Endodermal cell (in vitro differentiated cells): ENCODE measurements around the gene GET3. TPM values are rescaled to one million over a fixed set of nuclear protein-coding genes. Genes with fewer than 3 reads are reported as not detected.

Source experiments
- DNase-seq: peaks from one replicate; pipeline ENCODE4 v3.0.0-alpha.2; 2017
- H3K27ac ChIP-seq: 2 replicates; pipeline ENCODE4 v1.5.1; 2013; ENCODE audit warnings: mild to moderate bottlenecking, low read depth, low read length, moderate library complexity
- H3K27me3 ChIP-seq: 2 replicates; pipeline ENCODE4 v1.6.1; 2013; ENCODE audit warnings: mild to moderate bottlenecking, low read length, moderate library complexity; ENCODE audit not compliant: insufficient read depth, control insufficient read depth, poor library complexity, severe bottlenecking
- H3K36me3 ChIP-seq: 2 replicates; pipeline ENCODE4 v1.7.0; 2013; ENCODE audit warnings: mild to moderate bottlenecking, low read length, moderate library complexity; ENCODE audit not compliant: control insufficient read depth, insufficient read depth
- H3K4me1 ChIP-seq: one replicate; pipeline ENCODE4 v1.7.0; 2013; ENCODE audit warnings: low read length; ENCODE audit not compliant: control insufficient read depth, insufficient read depth
- H3K4me3 ChIP-seq: 2 replicates; pipeline ENCODE4 v1.5.1; 2013; ENCODE audit warnings: mild to moderate bottlenecking, low read length, moderate library complexity
- H3K9ac ChIP-seq: 2 replicates; pipeline ENCODE4 v1.6.1; 2013; ENCODE audit warnings: mild to moderate bottlenecking, low read length, moderate library complexity; ENCODE audit not compliant: poor library complexity, severe bottlenecking; ENCODE audit errors: extremely low read depth
- H3K9me3 ChIP-seq: 2 replicates; pipeline ENCODE4 v1.6.1; 2013; ENCODE audit warnings: mild to moderate bottlenecking, low read length, moderate library complexity; ENCODE audit not compliant: control insufficient read depth
- H3K27ac Mint-ChIP-seq: 2 replicates; pipeline ENCODE4 v1.8.0; 2020; ENCODE audit warnings: mixed read lengths
- H3K27me3 Mint-ChIP-seq: 2 replicates; pipeline ENCODE4 v1.8.0; 2021; ENCODE audit warnings: mild to moderate bottlenecking, mixed read lengths; ENCODE audit not compliant: insufficient read depth
- H3K36me3 Mint-ChIP-seq: 2 replicates; pipeline ENCODE4 v1.8.0; 2020; ENCODE audit warnings: low read depth, mixed read lengths
- H3K4me1 Mint-ChIP-seq: 2 replicates; pipeline ENCODE4 v1.8.0; 2020; ENCODE audit warnings: mixed read lengths
- H3K4me3 Mint-ChIP-seq: 2 replicates; pipeline ENCODE4 v1.8.0; 2020; ENCODE audit warnings: mild to moderate bottlenecking, moderate library complexity, mixed read lengths
- H3K9me3 Mint-ChIP-seq: 2 replicates; pipeline ENCODE4 v1.8.0; 2020; ENCODE audit warnings: mild to moderate bottlenecking, mixed read lengths
- CTCF ChIP-seq: fragments of 200-600 bp; sonication (generic); conservative IDR thresholded peaks from 2 replicates; pipeline ENCODE4 v1.5.0; 2021; ENCODE audit warnings: antibody characterized with exemption, mild to moderate bottlenecking
- whole genome bisulfite sequencing, 2 experiments: methylation state at CpG; one replicate each; pipeline versions ENCODE4 v1.1.5 to v1.1.7; 2013; ENCODE audit warnings: missing lambda C conversion rate in 2 of 2, mixed read lengths in 1 of 2; ENCODE audit not compliant: insufficient coverage in 1 of 2, insufficient read length in 1 of 2; 5-methylcytosine and 5-hydroxymethylcytosine counted together
- total RNA-seq, 2 donors: library from RNA; stranded (reverse); fragmentation: NEBNext Ultra II Directional in 1 of 2; extraction: Animal tissue kit (Norgen Biotek cat#: 25700) in 1 of 2; gene quantifications; 2 replicates in 1 of 2; 3 replicates in 1 of 2; pipeline ENCODE4 v1.2.1, GENCODE V29; 2021

The GET3 gene
- total RNA-seq, 2 donors from 2014 or later = 97.8 to 102 TPM

- no peak overlapping the region for H3K27ac ChIP-seq
- H3K9me3 ChIP-seq = peaks cover 16% of the 10 kb centered on the region
- no peak overlapping the region for H3K9ac ChIP-seq
- no peaks in the 10 kb centered on the region for H3K4me1 ChIP-seq
- TF ChIP-seq CTCF = no peak
- DNase-seq = peak; percentile 77
- Mint-ChIP-seq H3K36me3 (peaks cover 41% of the 10 kb centered on the region), H3K4me3 (no peak overlapping the region), H3K4me1 (peaks cover 7% of the 10 kb centered on the region), H3K27me3 (peaks cover 40% of the 10 kb centered on the region), H3K9me3 (peaks cover 15% of the 10 kb centered on the region), H3K27ac (peak overlapping the region; percentile 92)
- peaks cover 39% of the 10 kb centered on the region for H3K27me3 ChIP-seq
- H3K36me3 ChIP-seq = peaks cover 38% of the 10 kb centered on the region
- H3K4me3 ChIP-seq = peak overlapping the region; percentile 53
- 58 to 60% methylated on average over 1 to 6 of the region's 6 CpGs for WGBS, 2 experiments
Measured at GRCh38 chr19:12748489-12748888, 11.2 kb downstream of the GET3 start.

GRCh38 chr19:12749938-12750521 is 12.7 kb downstream of the GET3 start:
- H3K9me3 Mint-ChIP-seq = peaks cover 15% of the 10 kb centered on the region
- peaks cover 7% of the 10 kb centered on the region for H3K4me1 Mint-ChIP-seq
- Histone ChIP-seq H3K4me1 (no peaks in the 10 kb centered on the region), H3K27me3 (peaks cover 43% of the 10 kb centered on the region), H3K9me3 (peaks cover 16% of the 10 kb centered on the region), H3K27ac (no peak overlapping the region), H3K36me3 (peaks cover 32% of the 10 kb centered on the region), H3K9ac (no peak overlapping the region), H3K4me3 (no peak overlapping the region)
- no peak overlapping the region for H3K27ac Mint-ChIP-seq
- H3K4me3 Mint-ChIP-seq = no peak overlapping the region
- H3K27me3 Mint-ChIP-seq = peaks cover 52% of the 10 kb centered on the region
- TF ChIP-seq CTCF = no peak
- 62 to 78% methylated on average over 7 to 24 of the region's 24 CpGs for WGBS, 2 experiments
- DNase-seq = no peak
- H3K36me3 Mint-ChIP-seq = peaks cover 34% of the 10 kb centered on the region

- H3K9me3 Mint-ChIP-seq = peaks cover 15% of the 10 kb centered on the region
- no peak for TF ChIP-seq CTCF
- Histone ChIP-seq H3K4me1 (no peaks in the 10 kb centered on the region), H3K36me3 (peaks cover 25% of the 10 kb centered on the region), H3K27ac (no peak overlapping the region), H3K27me3 (peaks cover 43% of the 10 kb centered on the region), H3K9me3 (peaks cover 16% of the 10 kb centered on the region), H3K9ac (no peak overlapping the region), H3K4me3 (no peak overlapping the region)
- H3K27ac Mint-ChIP-seq = no peak overlapping the region
- peaks cover 26% of the 10 kb centered on the region for H3K36me3 Mint-ChIP-seq
- peaks cover 55% of the 10 kb centered on the region for H3K27me3 Mint-ChIP-seq
- DNase-seq = no peak
- peaks cover 7% of the 10 kb centered on the region for H3K4me1 Mint-ChIP-seq
- 83 to 92% methylated on average over 2 to 9 of the region's 9 CpGs for WGBS, 2 experiments
- no peak overlapping the region for H3K4me3 Mint-ChIP-seq
Measured at GRCh38 chr19:12750851-12751250, 13.6 kb downstream of the GET3 start.
